Neural cell (in vitro differentiated cells): ENCODE data around the gene SLC44A5. TPM values are rescaled to one million over a fixed set of nuclear protein-coding genes. Genes with fewer than 3 reads are reported as not detected.

Source experiments
- H2AFZ ChIP-seq: fragments of 200-600, 300-800 bp; sonication (generic), shearing (Covaris generic); 2 replicates; pipeline ENCODE4 v1.6.0; 2014; ENCODE audit warnings: low read depth, mild to moderate bottlenecking, antibody characterized with exemption, low read length, moderate library complexity
- H3F3A ChIP-seq: fragments of 200-600 bp; shearing (Covaris generic); 2 replicates; pipeline ENCODE4 v1.6.1; 2016; ENCODE audit warnings: mild to moderate bottlenecking, moderate library complexity, mixed read lengths, antibody characterized with exemption, low read length; ENCODE audit not compliant: insufficient read depth, poor library complexity, severe bottlenecking
- H3K27ac ChIP-seq: fragments of 200-600, 300-800 bp; sonication (generic), shearing (Covaris generic); 2 replicates; pipeline ENCODE4 v1.5.1; 2014; ENCODE audit warnings: mild to moderate bottlenecking, low read length, moderate library complexity
- H3K27me3 ChIP-seq: fragments of 300-800, 200-600 bp; sonication (generic), shearing (Covaris generic); 2 replicates; pipeline ENCODE4 v1.6.0; 2014; ENCODE audit warnings: mild to moderate bottlenecking, low read depth, low read length, moderate library complexity; ENCODE audit not compliant: insufficient read depth
- H3K36me3 ChIP-seq: fragments of 300-800, 200-600 bp; sonication (generic), shearing (Covaris generic); 2 replicates; pipeline ENCODE4 v1.5.1; 2014; ENCODE audit warnings: mild to moderate bottlenecking, antibody characterized with exemption, low read length, moderate library complexity; ENCODE audit not compliant: insufficient read depth
- H3K4me2 ChIP-seq: fragments of 300-800, 200-600 bp; sonication (generic), shearing (Covaris generic); 2 replicates; pipeline ENCODE4 v1.6.0; 2014; ENCODE audit warnings: mild to moderate bottlenecking, low read length
- H3K4me3 ChIP-seq: fragments of 300-800, 200-600 bp; sonication (generic), shearing (Covaris generic); 2 replicates; pipeline ENCODE4 v1.5.1; 2014; ENCODE audit warnings: mild to moderate bottlenecking, low read length, moderate library complexity
- H3K79me2 ChIP-seq: fragments of 200-600 bp; shearing (Covaris generic); replicated peaks from 2 replicates; pipeline ENCODE4 v1.6.0; 2014; ENCODE audit warnings: mild to moderate bottlenecking, low read length, moderate library complexity; ENCODE audit not compliant: insufficient read depth
- H3K9ac ChIP-seq: fragments of 300-800, 200-600 bp; sonication (generic), shearing (Covaris generic); 2 replicates; pipeline ENCODE4 v1.6.1; 2016; ENCODE audit warnings: mild to moderate bottlenecking, low read length, mixed read lengths
- H3K9me2 ChIP-seq: fragments of 200-600 bp; shearing (Covaris generic); 2 replicates; pipeline ENCODE4 v1.6.1; 2016; ENCODE audit warnings: mild to moderate bottlenecking, low read length, mixed read lengths; ENCODE audit not compliant: insufficient read depth
- H3K9me3 ChIP-seq: fragments of 200-600, 300-800 bp; sonication (generic), shearing (Covaris generic); 2 replicates; pipeline ENCODE4 v1.6.1; 2016; ENCODE audit warnings: mild to moderate bottlenecking, mixed run types, low read length, moderate library complexity, mixed read lengths
- H4K20me1 ChIP-seq: fragments of 200-600 bp; shearing (Covaris generic); 2 replicates; pipeline ENCODE4 v1.6.1; 2016; ENCODE audit warnings: mild to moderate bottlenecking, mixed run types; ENCODE audit not compliant: insufficient read depth
- EP300 ChIP-seq: fragments of 450-650 bp; conservative IDR thresholded peaks from 2 replicates; pipeline ENCODE4 v1.6.1; 2014; ENCODE audit warnings: antibody characterized with exemption, mild to moderate bottlenecking, moderate library complexity; ENCODE audit not compliant: poor library complexity, severe bottlenecking
- EZH2 ChIP-seq: fragments of 200-600, 300-800 bp; shearing (Covaris generic), sonication (generic); IDR thresholded peaks from 2 replicates; pipeline ENCODE4 v1.6.1; 2014; ENCODE audit warnings: antibody characterized with exemption, low read length, borderline replicate concordance, mild to moderate bottlenecking; ENCODE audit not compliant: insufficient read depth, poor library complexity, severe bottlenecking
- MXI1 ChIP-seq: fragments of 450-650 bp; conservative IDR thresholded peaks from 2 replicates; pipeline ENCODE4 v1.6.1; 2014; ENCODE audit warnings: antibody characterized with exemption, mild to moderate bottlenecking; ENCODE audit not compliant: poor library complexity, severe bottlenecking
- POLR2AphosphoS5 ChIP-seq: IDR thresholded peaks from 2 replicates; pipeline ENCODE4 v1.6.1; 2012
- RAD21 ChIP-seq: fragments of 450-650 bp; conservative IDR thresholded peaks from 2 replicates; pipeline ENCODE4 v1.6.1; 2014; ENCODE audit warnings: antibody characterized with exemption, mild to moderate bottlenecking, moderate library complexity
- REST ChIP-seq: IDR thresholded peaks from 2 replicates; pipeline ENCODE4 v1.6.1; 2012; ENCODE audit warnings: borderline replicate concordance
- SMC3 ChIP-seq: fragments of 450-650 bp; conservative IDR thresholded peaks from 2 replicates; pipeline ENCODE4 v1.6.1; 2014; ENCODE audit warnings: antibody characterized with exemption, mild to moderate bottlenecking, moderate library complexity; ENCODE audit not compliant: poor library complexity
- TAF1 ChIP-seq: IDR thresholded peaks from 2 replicates; pipeline ENCODE4 v1.6.1; 2012; ENCODE audit warnings: low read depth
- polyA plus RNA-seq: library from polyadenylated mRNA; depleted of rRNA; stranded (reverse); fragments of >200 nt; gene quantifications from 2 replicates; pipeline ENCODE4 v1.2.3, GENCODE V29; 2014
- TF ChIP-seq, protein P1 (sequence below): fragments of 450-650 bp; IDR thresholded peaks from 2 replicates; pipeline ENCODE4 v1.5.1; 2014; ENCODE audit warnings: antibody characterized with exemption, mild to moderate bottlenecking, moderate library complexity; ENCODE audit not compliant: poor library complexity, severe bottlenecking

Gene SLC44A5
- polyA plus RNA-seq, 1 donor from 2014 or later, result 53.0 TPM

DNA sequence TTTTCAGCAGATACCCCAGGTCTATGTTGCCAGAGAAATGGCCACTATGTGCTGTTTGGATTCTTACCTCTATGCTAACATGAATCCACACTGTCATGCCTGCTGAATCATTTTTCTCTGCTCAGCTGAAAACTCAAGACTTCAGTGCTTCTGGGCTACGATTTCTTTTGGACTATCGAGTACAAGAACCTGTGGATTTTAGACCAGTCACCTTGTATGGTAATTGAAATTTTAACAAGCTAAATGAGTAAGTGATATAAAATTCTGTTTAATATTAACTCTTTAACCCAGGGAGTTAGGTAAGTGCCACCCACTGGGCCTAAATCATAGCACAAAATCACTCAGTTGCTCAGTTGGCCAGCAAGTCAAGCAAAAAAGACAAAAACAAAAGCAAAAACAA is 440.9 kb downstream of the SLC44A5 start:
- H3K36me3 ChIP-seq, result no peaks in the 10 kb centered on the region
- no peaks in the 10 kb centered on the region for H3K27me3 ChIP-seq
- no peaks in the 10 kb centered on the region for H3K9me3 ChIP-seq
- no peaks in the 10 kb centered on the region for H3K9me2 ChIP-seq
- H3K4me2 ChIP-seq, result no peak overlapping the region
- H3K27ac ChIP-seq, result no peak overlapping the region
- H3F3A ChIP-seq, result no peaks in the 10 kb centered on the region
- no peaks in the 10 kb centered on the region for H3K79me2 ChIP-seq
- H2AFZ ChIP-seq, result no peak overlapping the region
- no peak overlapping the region for H3K9ac ChIP-seq
- no peak for TF ChIP-seq MXI1
- TF ChIP-seq EP300, result no peak
- TF ChIP-seq POLR2AphosphoS5, result no peak
- TF ChIP-seq, protein P1, sequence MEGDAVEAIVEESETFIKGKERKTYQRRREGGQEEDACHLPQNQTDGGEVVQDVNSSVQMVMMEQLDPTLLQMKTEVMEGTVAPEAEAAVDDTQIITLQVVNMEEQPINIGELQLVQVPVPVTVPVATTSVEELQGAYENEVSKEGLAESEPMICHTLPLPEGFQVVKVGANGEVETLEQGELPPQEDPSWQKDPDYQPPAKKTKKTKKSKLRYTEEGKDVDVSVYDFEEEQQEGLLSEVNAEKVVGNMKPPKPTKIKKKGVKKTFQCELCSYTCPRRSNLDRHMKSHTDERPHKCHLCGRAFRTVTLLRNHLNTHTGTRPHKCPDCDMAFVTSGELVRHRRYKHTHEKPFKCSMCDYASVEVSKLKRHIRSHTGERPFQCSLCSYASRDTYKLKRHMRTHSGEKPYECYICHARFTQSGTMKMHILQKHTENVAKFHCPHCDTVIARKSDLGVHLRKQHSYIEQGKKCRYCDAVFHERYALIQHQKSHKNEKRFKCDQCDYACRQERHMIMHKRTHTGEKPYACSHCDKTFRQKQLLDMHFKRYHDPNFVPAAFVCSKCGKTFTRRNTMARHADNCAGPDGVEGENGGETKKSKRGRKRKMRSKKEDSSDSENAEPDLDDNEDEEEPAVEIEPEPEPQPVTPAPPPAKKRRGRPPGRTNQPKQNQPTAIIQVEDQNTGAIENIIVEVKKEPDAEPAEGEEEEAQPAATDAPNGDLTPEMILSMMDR, result no peak
- TF ChIP-seq SMC3, result no peak
- TF ChIP-seq TAF1, result no peak
- no peak for TF ChIP-seq RAD21
- TF ChIP-seq REST, result no peak
- TF ChIP-seq EZH2, result no peak
- no peaks in the 10 kb centered on the region for H4K20me1 ChIP-seq
- H3K4me3 ChIP-seq, result no peak overlapping the region

- Histone ChIP-seq H3K79me2 (no peaks in the 10 kb centered on the region), H3F3A (no peaks in the 10 kb centered on the region), H3K27me3 (no peaks in the 10 kb centered on the region), H3K9me3 (no peaks in the 10 kb centered on the region), H3K4me3 (no peak overlapping the region), H3K4me2 (no peak overlapping the region), H2AFZ (no peak overlapping the region), H3K9ac (no peak overlapping the region), H3K27ac (no peak overlapping the region), H4K20me1 (no peaks in the 10 kb centered on the region), H3K36me3 (no peaks in the 10 kb centered on the region), H3K9me2 (no peaks in the 10 kb centered on the region)
- no peak for TF ChIP-seq RAD21
- no peak for TF ChIP-seq EP300
- TF ChIP-seq EZH2, result no peak
- no peak for TF ChIP-seq SMC3
- TF ChIP-seq, protein P1, result no peak
- no peak for TF ChIP-seq MXI1
- TF ChIP-seq REST, result no peak
- no peak for TF ChIP-seq POLR2AphosphoS5
- no peak for TF ChIP-seq TAF1
These were observed 444.1 kb downstream of the SLC44A5 start for GRCh38 chr1:75166821-75167220.
